ENCODE measurements around the gene DOCK6.

The DOCK6 gene

DNA sequence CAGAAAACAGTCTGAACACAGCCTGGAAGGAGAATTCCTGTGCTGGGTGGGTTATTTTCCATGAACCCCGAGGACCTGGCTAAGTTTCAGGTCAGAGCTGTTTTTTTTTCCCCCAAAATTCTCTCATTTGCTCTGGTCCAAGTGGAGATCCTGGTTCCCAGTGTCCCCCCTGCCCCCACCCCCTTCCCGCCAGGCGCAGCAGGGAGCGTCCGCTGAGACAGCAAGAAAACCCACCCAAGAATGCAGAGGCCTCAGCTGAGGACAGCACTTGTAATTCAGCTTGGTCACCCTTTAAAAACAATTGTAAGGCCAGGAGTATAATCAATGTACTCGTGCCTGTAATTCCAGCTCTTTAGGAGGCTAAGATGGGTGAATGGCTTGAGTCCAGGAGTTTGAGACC, 22.2 kb upstream of the DOCK6 start:
- TF ChIP-seq ZFX (IDR thresholded peaks at IDR 0.05; ENCODE audit: borderline replicate concordance), result no peak
- TF ChIP-seq, protein P1, sequence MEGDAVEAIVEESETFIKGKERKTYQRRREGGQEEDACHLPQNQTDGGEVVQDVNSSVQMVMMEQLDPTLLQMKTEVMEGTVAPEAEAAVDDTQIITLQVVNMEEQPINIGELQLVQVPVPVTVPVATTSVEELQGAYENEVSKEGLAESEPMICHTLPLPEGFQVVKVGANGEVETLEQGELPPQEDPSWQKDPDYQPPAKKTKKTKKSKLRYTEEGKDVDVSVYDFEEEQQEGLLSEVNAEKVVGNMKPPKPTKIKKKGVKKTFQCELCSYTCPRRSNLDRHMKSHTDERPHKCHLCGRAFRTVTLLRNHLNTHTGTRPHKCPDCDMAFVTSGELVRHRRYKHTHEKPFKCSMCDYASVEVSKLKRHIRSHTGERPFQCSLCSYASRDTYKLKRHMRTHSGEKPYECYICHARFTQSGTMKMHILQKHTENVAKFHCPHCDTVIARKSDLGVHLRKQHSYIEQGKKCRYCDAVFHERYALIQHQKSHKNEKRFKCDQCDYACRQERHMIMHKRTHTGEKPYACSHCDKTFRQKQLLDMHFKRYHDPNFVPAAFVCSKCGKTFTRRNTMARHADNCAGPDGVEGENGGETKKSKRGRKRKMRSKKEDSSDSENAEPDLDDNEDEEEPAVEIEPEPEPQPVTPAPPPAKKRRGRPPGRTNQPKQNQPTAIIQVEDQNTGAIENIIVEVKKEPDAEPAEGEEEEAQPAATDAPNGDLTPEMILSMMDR (IDR thresholded peaks at IDR 0.05), result no peak
- no peak overlapping the region for H3K27ac ChIP-seq

GRCh38 chr19:11281356-11282049, 19.2 kb upstream of the DOCK6 start:
- no peak for TF ChIP-seq ZFX (IDR thresholded peaks at IDR 0.05; ENCODE audit: borderline replicate concordance)
- TF ChIP-seq, protein P1 (IDR thresholded peaks at IDR 0.05), result no peak
- H3K27ac ChIP-seq, result no peak overlapping the region

GRCh38 chr19:11279505-11280236, 17.3 kb upstream of the DOCK6 start:
- TF ChIP-seq ZFX (IDR thresholded peaks at IDR 0.05; ENCODE audit: borderline replicate concordance), result no peak
- TF ChIP-seq, protein P1 (IDR thresholded peaks at IDR 0.05), result no peak
- no peak overlapping the region for H3K27ac ChIP-seq

DNA sequence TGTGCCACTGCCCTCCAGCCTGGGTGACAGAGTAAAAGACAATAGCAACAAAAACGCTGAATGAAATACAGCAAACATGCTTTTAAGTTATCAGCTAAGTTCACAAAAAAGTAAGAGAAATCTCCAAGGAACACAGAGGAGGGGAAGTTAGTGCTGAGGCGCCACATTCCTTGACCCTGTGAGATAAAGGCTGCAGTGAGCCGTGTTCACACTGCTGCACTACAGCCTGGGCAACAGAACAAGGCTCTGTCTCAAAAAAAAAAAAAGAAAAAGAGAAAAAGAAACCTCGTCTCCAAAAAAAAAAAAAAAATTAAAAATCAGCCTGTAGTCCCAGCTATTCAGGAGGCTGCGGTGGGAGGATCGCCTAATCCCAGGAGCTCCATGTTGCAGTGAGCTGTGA, 16.3 kb upstream of the DOCK6 start:
- TF ChIP-seq, protein P1 (IDR thresholded peaks at IDR 0.05), result no peak
- TF ChIP-seq ZFX (IDR thresholded peaks at IDR 0.05; ENCODE audit: borderline replicate concordance), result no peak
- no peak overlapping the region for H3K27ac ChIP-seq

DNA sequence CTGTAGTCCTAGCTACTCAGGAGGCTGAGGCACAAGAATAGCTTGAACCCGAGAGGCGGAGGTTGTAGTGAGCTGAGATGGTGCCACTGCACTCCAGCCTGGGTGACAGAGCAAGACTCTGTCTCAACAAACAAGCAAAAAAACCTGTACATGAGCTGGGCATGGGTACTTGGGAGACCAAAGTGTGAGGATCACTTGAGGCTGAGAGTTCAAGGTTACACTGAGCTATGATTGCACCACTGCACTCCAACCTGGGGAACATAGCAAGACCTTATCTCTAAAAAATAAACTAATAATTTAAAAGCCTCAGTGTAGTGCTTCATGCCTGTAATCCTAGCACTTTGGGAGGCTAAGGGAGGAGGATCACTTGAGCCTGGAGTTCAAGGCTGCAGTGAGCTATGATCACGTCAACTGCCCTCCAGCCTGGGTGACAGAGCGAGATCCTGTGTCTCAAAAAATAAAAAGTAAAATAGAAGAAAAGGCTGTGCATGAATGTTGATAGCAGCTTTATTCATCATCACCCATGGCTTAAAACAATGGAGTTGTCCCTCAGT, 12.3 kb upstream of the DOCK6 start:
- H3K27ac ChIP-seq, result no peak overlapping the region
- TF ChIP-seq ZFX (IDR thresholded peaks at IDR 0.05; ENCODE audit: borderline replicate concordance), result no peak
- TF ChIP-seq, protein P1 (IDR thresholded peaks at IDR 0.05), result no peak

GRCh38 chr19:11273989-11274388, 11.7 kb upstream of the DOCK6 start:
- no peak overlapping the region for H3K27ac ChIP-seq
- TF ChIP-seq, protein P1 (IDR thresholded peaks at IDR 0.05), result no peak
- TF ChIP-seq ZFX (IDR thresholded peaks at IDR 0.05; ENCODE audit: borderline replicate concordance), result no peak

GRCh38 chr19:11273296-11273695, 11.0 kb upstream of the DOCK6 start:
- no peak overlapping the region for H3K27ac ChIP-seq
- TF ChIP-seq, protein P1 (IDR thresholded peaks at IDR 0.05), result no peak
- TF ChIP-seq ZFX (IDR thresholded peaks at IDR 0.05; ENCODE audit: borderline replicate concordance), result no peak

Measured in 22Rv1 (cell line).